GM19240 (cell line): ENCODE results near the gene PPP2R2C.

ENCODE experiments used
- DNase-seq: peaks from one replicate; pipeline ENCODE4 v3.0.0; 2011; ENCODE audit warnings: low spot score; ENCODE audit not compliant: insufficient read length

Gene PPP2R2C

GRCh38 chr4:6494431-6495295 is 22.2 kb upstream of the PPP2R2C start:
- DNase-seq: no peak

GRCh38 chr4:6493658-6494304 is 21.4 kb upstream of the PPP2R2C start:
- no peak for DNase-seq

GRCh38 chr4:6492861-6493657 is 20.6 kb upstream of the PPP2R2C start:
- no peak for DNase-seq

DNA sequence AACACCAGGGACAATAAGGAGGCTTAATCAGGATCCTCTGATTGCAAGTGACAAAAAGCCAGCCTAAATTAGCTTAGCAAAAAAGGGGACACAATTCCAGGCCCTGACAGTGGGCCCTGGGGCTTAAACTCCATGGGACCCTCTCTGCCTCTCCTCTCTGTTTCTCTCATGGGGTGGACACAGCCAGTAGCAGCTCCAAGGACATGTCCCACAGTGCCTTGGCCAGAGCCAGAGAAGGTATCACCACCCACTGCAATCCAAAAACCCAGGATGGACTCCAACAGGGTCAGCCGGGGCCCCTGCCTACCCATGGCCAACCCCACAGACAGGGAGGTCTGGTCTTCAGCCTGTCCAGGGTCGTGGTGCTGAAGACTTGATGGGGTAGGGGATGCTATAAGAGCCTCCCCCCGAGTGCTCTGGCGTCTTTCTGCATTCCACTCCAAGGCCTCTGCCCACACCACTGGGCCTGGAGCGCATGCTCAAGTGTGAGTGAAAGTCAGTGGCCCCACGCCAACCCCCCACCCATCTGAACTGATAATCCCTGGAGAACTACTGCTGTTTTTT is 19.7 kb upstream of the PPP2R2C start:
- DNase-seq: no peak

DNA sequence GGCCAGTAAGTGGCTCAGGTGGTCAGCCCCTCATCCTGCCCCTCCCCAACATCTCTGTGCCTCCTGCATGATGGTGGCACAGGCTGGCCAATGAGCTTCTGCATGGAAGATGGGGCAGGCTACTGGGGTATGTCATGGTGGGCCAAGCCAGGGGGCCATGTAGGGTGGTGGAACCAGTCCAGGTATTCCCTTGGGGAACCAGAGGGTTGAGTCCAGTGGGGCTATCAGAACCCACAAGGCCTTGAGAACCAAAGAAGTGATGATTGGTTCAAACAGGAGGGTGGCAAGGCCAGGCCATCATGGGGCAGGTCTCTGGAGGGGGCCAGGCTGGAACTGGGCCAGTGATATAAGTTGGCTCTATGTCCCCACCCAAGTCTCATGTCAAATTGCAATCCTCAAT is 18.8 kb upstream of the PPP2R2C start:
- DNase-seq: no peak

DNA sequence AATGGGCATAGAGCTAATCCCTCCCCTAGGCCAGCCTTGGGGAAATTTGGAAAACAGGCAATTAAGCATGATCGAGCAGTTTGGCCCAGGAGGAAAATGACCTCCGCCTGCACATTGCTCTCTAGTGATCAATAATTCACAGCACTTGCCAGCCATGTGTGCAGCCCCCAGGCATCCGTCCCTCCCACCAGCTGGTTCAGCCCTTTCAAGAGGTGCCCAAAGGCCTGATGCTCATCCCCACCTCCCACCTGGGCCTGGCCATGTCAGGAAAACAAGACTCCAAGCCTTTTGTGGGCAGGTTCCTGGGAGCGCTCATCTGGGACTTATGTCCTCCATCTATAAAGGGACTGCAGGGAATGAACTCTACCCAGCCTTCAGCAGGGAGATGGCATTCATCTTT is 17.5 kb upstream of the PPP2R2C start:
- DNase-seq: no peak

DNA sequence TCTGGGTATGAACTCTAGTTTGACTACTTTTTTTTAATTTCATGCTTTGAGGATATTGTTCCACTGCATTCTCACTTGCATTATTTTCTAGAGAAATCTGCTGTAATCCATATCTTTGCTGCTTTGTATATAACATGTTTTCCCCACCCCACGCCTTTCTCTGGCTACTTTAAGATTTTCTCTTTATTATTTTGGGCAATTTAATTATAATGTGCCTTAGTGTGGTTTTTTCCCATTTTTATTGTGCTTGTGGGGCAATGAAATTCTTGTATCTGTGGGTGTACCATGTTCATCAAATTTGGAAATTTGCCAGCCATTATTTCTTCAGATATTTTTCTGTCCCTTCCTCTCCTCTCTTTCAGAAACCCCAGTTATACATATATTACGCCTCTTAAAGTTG is 15.1 kb upstream of the PPP2R2C start:
- no peak for DNase-seq

DNA sequence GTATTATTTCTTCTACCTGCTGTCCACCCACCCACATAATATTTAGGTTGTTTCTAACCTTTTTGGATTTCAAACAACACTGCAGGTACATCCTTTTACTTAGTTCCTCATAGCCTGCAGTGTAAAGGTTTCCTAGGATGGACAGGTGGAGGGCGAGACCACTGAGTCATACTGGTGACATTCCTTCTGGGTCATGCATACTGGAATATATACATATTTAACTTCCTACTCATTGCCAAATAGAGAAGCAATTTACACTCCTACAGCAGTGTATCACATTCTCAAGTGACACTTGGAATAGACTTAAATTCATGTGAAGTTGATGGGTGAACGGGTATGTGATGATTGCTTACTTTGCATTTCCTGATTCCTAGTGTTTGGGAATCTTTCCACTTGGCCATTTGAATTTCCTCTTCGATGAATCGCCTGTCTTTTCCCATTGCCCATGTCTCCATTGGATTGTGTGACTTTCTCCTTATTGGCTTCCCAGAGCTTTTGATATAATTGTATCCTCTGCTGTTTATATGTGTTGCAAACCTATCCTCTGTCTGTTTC is 8.2 kb upstream of the PPP2R2C start:
- DNase-seq: no peak

GRCh38 chr4:6478546-6479220 is 6.3 kb upstream of the PPP2R2C start:
- DNase-seq: no peak

GRCh38 chr4:6476893-6477292 is 4.5 kb upstream of the PPP2R2C start:
- no peak for DNase-seq

DNA sequence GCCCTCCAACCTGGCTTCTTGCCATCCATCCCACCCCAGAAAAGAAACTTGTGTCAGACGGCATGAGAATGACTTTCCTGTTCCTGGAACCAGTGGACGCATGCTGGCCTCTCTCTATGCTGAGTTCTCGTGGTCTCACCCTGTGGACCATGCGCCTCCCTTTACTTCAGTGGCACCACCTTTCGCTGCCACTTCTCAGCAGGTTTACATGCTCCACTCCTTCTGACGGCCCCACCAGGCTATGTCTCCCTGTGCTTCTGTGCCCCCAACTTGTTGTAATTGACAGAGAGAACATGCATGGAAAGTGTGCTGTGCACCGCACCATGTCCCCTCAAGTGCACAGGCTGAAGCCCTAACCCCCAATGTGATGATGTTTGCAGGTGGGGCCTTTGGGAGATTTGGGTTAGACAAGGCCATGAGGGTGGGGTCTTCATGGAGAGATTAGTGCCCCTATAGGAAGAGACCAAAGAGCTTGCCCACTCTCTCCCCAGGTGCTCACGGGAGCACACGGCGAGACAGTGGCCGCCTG is 3.1 kb upstream of the PPP2R2C start:
- DNase-seq: no peak

- no peak for DNase-seq
Measured at GRCh38 chr4:6474705-6475457, 2.5 kb upstream of the PPP2R2C start.

DNA sequence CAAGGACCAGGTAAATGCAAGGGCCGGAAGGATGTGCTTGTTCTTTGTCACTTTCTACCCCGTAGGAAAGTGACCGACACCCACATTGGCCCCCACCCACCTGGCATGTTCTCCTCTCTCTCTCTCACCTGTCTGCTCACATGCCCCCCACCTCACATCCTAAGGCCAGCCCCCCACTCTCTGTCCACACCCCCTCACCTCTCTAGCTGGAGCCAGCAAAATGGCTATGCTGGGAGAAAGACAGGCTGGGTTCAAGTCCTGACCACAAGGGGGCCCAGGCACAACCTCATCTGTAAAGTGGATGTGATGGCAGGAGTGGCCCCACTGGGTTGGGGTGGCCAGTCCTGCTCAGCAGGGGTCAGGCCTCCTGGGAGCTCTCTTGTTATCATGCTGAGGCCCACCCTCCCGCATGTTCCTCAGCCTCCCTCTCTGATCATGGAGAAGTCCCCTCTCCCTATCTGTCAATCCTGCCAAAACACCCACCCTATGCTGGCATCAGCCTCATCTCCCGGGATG is 1.7 kb upstream of the PPP2R2C start:
- no peak for DNase-seq

DNA sequence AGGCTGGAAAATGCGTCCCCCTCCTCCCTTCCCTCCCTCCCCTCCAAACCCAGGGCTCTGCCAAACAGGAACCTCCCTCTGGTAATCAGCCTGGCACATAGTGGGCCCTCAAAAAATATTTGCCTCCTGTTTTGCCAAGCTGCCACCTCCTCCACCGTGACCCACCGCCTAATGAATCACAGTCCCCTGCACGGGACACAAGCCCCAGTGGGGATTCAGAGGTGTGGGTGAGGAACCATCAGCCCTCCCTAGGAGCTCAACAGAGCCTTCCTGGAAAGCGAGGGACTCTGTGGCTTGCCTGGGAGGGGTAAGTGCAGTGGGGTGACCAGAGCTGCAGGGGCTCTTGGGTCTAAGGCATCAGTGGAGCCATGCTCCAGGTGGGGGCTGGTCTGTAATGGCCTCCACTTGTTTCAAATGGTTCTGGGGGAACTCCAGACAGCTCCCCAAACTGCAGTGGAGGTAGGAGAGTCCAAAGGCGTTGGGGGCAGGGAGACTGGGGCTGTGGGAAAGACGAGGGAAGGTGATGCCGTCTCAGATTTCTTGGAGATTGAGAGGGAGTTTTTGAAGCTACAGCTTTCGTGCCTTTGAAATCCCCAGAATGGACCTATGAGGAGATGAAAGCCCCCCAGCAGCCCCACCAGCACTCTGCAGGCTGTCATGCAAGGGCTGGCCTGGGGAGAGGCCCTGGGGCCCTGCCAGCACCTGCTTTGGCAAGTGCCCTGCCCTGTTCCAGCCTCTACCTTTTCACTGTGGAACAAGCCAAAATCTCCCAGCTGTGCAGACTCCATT is 1.0 kb upstream of the PPP2R2C start:
- no peak for DNase-seq

DNA sequence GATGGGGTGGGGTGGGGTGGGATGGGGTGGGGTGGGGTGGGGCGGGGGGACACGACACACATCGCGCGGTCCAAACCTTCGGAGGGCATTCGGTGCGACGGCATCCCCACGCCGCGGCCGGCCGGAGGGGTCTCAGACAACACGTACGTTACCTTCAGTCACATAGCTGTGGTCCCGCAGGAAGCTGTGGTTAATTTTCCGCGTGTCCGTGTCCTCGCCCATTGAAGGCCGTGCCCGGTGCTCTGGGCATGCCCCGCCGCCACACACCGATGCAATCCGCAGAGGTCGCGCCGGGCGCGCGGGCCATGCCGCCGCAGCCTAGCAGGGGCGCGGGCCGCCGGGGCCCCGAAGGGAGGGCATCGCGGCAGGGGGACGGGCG is 417 bp downstream of the PPP2R2C start:
- no peak for DNase-seq

DNA sequence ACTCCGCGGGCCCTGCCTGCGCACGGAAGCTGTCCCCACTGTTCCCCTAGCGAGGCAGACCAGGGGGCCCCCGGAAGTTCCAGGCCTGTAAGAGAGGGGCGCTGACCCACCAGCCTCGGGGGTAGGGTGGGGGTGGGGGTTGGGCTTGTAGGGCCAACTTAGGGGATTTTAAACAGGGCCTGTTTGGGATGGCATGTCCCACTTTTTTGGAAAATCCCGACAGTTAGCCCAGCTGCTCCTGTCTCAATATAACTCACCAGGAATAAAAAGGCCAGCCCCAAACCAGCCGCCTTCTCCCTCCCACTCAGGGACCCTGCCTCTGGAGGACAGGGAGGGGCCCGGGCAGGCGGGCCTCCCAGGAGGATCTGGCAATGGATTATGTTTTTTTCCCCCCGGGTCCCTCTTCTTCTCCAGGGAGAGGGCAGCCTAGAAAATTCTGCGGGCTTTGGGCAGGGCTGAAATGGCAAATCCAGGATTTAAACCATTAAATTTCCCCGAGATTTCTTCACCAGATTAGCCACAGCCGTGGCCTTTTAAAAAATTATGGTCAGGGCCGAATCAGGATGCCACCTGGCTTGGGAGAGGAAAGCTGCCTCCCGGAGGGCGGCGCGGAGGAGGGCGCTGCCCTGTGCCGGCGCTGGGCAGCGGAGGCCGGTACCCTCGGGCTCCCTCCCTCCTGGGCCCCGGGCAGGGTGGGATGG is 957 bp downstream of the PPP2R2C start:
- no peak for DNase-seq

GRCh38 chr4:6470502-6471306 is 1.7 kb downstream of the PPP2R2C start:
- DNase-seq: no peak
